HEK293 (cell line): Measurements from ENCODE around the gene FBRSL1.

ENCODE experiments used
- CTCF ChIP-seq: fragments of 450-650 bp; formaldehyde crosslinking; IDR thresholded peaks from 2 replicates; pipeline ENCODE4 v1.5.1; 2016; ENCODE audit warnings: missing biosample characterization, missing genetic modification characterization
- KLF8 ChIP-seq: fragments of 450-650 bp; formaldehyde crosslinking; IDR thresholded peaks from 2 replicates; pipeline ENCODE4 v1.5.1; 2016; ENCODE audit warnings: missing biosample characterization, missing genetic modification characterization

GRCh38 chr12:132516095-132517012, 26.4 kb downstream of the FBRSL1 start:
- TF ChIP-seq CTCF (tag by site-specific recombination) = no peak
- TF ChIP-seq KLF8 = no peak
